ENCODE data around the gene NOL12.
A peak's percentile ranks its signal among the peaks of the same experiment; 100 is the strongest.

NOL12 gene

DNA sequence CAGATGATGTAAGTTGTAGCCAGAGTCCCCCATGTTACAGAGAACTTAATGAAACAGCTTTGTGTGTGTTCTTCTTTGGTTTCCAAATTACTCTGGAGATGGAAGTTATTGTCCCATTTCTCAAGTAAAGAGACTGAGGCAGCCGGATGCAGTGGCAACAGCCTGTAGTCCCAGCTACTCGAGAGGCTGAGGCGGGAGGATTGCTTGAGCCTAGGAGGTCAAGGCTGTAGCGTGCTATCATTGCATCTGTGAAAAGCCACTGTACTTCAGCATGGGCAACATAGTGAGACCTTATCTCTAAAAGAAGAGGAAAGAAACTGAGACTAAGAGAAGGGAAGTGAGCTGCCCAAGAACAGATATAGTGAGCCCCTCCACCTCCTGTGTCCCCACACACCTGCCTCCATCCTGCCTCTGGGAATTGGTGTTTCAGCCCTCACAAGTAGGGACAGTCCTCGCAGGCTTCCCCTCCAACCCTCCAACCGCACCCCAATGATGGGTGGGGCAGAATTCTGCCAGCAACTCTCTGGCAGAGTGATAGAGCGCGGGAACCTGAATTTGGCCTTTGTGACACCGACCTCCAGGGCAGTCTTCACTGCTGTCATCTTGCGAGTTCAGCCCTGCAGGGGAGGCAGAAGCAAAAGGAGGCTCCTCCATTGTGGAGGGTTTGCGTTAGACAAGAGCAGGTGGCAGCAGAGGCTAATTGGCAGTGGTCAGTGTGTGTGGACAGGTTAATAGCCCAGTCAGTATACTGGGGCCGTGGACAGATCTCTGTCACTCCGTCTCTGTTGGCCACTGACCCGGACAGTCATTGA, 26.0 kb upstream of the NOL12 start:
- no peak for DNase-seq

DNA sequence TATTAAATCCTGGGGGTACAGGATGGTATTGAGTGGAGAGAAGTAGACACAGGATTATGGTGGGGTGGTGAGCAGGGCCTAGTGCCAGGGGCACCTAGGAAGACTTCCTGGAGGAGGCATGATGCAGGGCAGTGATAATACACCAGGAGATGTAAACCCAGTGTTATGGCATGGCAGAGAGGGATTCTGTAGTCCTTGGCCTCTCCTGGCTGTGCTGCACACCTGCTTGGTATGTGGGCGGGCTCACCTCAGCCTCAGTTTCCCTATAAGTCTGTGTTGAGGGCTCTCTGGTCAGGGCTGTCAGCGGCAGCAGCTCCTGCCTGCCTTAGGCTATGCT, 25.5 kb upstream of the NOL12 start:
- no peak for DNase-seq

DNA sequence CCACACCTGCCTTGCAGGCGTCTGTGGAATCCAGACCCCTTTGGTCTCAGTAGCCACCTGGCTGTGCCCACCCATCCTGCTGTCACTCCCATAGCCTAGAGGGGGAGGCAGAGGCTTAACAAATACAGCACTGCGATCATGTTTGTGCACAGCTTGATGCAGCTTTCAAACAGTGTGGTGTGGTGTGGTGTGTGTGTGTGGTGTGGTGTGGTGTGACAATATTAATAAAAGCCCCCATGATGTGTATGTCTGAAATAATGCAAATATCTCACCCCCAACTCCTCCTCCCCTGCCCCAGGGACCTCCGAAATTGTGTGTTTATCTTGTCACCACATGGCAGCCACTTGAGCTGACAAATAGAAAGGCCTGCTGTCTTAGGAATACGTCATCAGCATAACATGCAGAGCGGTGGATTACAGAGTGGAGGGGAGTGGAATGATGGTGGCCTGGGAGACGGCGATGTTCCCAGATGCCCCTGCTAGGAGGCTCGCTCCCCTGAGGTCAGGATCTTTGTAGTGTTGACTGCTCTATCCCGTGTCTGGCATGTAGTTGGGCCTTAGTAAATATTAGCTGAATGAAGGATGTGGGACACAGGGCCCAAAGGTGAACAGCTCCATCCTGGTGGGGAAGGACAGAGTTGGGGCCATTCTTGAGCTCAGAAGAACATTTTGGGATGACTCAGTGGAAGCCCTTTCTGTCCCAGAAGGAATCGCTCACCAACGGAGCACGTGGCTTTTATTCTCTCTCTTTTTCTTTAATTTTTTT, 24.8 kb upstream of the NOL12 start:
- DNase-seq: peak; percentile 43

DNA sequence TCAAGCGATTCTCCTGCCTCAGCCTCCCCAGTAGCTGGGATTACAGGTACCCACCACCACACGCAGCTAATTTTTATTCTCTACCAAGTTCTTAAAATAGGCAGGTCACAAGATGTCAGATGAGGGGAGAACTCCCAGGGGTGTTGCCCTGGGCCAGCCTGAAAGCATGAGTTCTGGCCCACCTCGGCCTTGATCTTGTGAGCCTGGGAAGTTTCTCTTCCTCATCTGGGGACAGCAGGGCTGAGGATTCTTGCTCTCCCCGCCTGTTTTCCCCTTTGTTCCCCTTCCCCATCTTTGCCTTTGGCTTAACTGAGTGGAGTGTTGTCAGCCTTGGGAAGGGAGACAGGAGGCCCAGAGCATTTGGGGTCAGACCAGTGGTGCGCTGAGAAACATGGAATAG, 24.1 kb upstream of the NOL12 start:
- no peak for DNase-seq

DNA sequence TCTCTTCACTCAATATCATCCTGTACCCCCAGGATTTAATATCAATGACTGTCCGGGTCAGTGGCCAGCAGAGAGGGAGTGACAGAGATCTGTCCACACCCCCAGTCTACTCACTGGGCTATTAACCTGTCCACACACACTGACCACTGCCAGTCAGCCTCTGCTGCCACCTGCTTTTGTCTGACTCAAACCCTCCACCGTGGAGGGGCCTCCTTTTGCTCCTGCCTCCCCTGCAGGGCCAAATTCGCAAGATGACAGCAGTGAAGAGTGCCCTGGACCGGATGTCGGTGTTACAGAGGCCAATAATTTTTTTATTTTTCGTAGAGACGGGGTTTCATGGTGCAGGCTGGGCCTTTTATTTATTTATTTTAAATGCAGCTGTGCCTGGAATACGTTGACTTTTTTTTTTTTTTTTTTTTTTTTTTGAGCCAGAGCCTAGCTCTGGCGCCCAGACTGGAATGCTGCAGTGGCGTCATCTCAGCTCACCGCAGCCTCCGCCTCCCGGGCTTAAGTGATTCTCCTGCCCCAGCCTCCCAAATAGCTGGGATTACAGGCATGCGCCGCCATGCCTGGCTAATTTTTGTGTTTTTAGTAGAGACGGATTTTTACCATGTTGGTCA, 22.5 kb upstream of the NOL12 start:
- no peak for DNase-seq

DNA sequence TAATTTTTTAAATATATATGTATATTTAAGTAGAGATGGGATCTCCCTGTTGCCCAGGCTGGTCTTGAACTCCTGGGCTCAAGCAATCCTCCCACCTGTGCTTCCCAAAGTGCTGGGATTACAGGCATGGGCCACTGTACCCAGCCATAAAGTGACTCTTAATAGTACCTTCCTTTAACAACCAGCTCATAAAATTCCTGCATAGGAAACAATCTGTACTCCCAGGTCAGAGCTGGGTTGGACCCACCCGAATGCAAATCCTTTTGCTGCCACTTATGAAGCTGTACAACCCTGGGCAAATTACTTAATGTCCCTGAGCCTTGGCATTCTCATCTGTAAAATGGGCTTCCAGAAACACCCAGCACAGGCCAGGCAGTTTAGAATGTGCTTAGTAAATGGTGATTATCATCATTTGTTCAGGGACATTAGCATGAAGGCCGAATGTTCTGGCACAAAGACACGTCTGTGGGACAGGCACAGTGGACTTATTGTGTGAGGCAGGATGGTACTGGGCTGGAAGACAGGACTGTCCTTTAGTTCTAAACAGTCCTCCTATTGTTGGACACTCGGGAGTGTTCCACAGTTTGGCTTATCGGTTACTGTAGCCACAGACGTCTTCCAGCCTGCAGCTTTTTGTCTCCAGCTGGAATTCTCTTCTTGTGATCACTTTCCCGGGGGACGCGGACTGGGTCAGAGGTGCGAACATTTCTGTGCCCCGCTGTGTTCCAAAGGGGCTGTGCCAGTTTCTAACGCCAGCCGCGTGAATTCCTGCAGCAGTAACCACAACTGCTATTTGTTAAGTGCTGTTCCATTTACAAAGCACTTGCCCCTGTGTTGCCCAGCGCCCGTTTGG, 21.7 kb upstream of the NOL12 start:
- no peak for DNase-seq

DNA sequence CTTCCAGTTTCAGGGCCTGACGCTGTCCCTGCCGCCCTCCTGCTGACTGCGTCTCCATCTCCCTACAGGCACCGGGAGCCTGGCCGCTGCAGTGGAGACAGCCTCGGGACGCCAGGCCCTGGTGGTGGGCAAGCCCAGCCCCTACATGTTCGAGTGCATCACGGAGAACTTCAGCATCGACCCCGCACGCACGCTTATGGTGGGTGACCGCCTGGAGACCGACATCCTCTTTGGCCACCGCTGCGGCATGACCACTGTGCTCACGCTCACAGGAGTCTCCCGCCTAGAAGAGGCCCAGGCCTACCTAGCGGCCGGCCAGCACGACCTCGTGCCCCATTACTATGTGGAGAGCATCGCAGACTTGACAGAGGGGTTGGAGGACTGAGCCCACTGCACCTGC, 20.7 kb upstream of the NOL12 start:
- DNase-seq: no peak

DNA sequence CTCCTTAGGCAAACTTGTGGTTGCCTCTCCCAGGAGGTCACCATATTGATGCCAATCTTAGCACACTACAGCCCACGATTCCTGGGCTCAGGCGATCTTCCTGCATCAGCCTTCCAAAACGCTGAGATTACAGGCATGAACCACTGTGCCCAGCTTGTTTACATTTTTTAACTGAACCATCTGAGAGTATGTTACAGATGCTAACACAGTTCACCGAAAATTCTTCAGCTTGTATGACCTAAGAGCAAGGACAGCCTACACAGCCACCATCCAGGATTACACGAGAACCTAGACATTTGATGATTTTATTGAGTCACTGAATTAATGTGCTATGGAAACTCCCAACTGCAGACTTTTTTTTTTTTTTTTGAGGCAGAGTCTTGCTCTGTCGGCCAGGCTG, 16.6 kb upstream of the NOL12 start:
- no peak for DNase-seq

DNA sequence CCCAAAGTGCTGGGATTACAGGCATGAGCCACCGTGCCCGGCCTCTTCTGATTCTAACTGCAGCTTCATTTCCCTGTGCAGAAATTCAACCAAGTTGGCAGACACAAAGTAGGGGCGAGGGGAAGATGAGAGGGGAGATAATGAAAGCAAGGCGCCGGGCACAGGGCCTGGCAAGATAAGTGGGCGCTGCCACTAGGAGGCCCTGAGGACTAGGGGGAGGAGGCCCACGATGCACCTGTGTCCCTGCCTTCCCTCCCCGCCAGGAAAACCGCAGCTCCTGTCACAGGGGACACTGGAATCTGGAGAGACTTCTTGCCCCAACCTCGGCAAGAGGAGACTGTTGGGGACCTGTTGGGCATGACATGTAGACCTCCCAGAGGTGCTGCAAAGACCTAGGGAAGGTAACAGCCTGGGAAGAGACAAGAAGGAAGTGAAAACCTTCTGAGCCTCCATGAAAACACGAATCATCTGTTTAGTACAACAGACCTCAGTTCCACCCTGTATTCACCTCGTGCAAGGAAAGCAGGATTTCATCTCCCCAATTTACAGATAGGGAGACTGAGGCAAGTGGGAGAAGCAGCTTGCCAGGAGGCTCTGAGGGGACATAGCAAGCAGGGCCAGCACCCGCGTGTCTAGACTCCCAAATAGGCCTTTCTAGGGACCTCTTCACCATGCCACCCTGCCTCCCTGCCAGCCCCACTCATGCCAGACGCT, 13.8 kb upstream of the NOL12 start:
- no peak for DNase-seq

DNA sequence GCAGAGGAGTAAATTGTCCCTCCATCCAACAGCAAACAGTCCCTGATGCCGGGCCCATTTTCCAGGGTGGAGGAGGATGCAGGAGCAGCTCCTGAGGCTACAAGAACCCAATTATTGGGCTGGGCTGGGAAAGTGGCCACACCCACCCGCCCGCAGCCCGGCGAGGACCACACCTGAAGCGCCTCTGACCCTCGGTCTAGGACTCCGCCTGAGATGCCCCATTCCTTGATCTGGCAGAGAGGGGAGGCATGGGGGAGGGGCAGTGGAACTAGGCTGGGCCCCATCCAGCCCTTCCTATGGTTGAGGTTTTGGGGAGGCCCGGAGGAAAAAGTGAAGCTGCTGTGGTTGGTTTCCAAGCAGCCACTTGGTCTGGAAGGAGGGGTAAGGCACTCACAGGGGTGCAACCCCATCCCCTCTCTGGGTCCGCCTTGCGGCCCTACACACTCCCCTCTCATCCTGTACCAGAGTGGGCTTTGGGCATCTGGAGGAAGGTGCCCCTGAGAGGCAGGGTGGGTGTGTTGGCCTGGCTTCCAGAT, 13.2 kb upstream of the NOL12 start:
- no peak for DNase-seq

DNA sequence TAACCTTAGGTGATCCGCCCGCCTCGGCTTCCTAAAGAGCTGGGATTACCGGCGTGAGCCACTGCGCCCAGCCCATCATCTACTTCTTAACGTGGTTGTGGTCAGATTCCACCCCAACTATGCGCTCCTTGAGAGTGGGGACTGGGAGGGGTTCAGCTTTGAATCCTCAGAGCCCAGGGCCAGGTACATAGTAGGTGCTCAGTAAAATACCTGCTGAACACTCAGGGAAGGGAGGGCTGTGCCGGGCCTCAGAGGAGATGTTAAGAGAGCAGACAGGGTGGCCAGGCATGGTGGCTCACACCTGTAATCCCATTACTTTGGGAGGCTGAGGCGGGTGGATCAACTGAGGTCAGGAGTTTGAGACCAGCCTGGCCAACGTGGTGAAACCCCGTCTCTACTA, 11.9 kb upstream of the NOL12 start:
- no peak for DNase-seq

DNA sequence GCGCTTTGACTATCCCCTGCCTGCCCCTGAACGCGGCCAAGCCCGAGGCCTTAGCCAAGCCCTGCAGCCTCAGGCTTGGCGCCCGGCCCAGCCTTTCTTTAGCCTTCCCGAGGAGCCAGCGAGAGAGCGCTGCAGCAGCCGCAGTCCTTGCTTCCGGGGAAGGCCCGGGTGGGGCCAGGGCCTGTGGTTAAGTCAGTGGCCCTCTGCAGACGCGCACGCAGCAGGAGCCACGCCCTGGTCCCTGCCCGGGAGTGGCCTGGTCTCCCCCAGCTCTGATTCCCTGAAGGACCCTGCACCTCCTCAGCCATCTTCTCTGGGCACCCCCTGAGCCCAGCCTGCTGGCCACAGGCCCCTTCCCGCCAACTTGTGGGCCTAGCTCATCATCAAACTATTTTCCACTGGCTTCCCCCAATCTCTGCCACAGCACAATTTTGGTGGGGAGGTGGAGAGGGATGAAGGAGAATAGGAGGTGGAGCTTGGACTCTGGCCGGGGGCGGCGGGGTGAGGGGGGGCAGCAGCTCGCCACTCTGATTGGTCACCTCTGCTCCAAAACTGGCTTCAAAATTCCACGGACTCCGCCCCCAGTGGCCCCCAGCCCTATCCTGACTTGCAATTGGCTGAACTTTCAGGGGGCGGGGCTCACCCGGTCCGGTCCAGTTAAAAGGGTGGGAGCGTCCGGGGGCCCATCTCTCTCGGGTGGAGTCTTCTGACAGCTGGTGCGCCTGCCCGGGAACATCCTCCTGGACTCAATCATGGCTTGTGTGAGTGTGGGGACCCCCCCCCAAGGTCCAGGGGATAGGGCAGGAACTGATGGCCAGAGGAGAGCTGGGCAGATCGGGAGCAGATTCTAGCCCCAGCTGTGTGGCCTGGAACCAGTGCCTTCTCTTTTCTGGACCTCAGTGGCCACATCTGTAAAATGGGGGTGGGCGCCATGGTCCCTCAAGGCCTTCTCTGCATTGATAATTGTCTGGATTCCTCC, 10.9 kb upstream of the NOL12 start, which contains the start of gene LGALS1:
LGALS1 (plus strand) TSS at position 686 of the 979 bp plus-strand sequence; CDS start at position 753, 67 bp downstream.
- peak; percentile 26 for DNase-seq

DNA sequence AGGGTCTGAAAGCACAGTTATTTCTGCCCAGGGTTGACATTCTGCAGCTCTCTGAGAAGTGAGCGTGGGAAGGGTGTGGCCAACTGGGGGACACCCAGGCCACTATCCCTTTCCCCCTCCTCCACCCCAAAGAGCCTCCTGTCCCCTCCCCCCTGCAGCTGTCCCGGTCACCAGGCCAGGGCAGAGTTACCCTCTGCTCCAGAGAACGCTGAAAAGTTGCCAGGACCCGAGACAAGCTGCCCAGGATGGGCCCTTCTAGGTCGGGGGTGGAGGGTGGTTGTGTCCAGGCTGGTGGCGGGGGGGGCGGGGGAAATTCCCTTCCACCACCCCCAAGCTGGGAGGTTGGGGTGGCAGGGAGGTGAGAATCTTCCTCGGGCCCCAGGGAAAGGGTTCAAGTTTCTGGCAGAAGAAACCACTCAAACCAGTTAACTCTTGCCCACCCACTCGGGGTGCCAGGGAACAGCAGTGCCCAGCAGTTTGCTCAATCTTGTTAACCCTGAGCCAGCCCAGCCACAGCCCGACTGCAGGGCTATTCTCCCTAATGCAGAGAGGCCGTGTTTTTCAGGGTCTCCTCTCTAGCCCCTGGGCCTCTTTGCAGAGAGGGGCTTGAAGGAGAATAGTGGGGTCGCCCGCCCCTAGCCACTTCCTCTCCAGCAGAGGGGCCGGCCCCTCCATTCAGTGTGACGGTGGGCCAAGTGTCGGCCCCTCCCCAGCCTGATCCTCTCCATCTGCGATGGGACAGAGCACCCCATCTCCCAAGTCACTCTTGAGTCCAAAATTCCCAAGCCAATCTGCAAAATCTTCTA, 10.0 kb upstream of the NOL12 start:
- DNase-seq: no peak

DNA sequence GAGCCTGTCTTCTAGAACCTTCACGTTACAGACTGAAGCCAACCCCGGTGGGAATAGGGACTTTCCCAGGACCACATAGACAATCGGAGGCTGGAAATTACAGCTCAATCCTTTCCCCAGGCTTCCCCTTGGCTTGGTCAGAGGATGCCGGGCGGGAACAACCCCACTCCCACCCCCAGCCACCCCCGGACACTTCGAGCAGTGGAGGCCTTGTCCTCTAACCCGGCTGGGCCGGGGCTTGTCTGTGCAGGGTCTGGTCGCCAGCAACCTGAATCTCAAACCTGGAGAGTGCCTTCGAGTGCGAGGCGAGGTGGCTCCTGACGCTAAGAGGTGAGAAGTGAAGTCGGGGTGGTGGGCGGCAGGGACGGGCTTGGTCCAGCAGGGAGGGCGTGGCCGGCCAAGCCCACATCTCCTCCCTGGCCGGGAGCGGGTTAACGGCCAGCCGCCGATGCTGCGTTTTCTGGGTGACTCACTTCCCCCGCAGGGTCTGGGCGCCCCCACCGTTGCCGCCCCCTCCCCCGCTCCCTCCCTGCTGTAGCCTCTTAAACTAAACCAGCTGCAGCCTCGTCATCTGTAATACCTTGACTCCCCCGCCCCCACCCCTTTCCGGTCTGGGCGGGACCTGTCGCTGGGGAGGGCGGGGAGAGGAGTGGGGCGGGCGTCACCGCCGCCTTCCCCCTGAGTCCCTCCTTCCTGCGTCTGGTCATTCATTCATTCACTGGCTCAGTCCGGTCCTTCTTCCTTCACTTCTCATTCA, 9.2 kb upstream of the NOL12 start:
- no peak for DNase-seq

DNA sequence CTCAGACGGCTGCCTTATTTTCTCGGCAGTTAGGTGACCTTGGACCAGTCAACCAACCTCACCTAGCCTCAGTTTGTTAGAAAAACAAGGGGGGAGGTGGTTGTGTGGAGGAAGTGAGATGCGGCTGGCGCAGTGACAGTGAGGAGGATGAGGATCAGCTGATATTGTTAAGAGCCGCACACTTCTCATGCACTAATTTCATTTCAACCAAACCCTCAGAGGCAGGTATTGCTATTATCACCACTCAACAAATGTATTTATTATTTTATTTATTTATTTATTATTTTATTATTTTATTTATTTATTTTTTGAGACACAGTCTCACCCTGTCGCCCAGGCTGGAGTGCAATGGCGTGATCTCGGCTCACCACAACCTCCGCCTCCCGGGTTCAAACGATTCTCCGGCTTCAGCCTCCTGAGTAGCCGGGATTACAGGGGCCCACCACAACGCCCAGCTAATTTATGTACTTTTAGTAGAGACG, 8.6 kb upstream of the NOL12 start:
- no peak for DNase-seq

DNA sequence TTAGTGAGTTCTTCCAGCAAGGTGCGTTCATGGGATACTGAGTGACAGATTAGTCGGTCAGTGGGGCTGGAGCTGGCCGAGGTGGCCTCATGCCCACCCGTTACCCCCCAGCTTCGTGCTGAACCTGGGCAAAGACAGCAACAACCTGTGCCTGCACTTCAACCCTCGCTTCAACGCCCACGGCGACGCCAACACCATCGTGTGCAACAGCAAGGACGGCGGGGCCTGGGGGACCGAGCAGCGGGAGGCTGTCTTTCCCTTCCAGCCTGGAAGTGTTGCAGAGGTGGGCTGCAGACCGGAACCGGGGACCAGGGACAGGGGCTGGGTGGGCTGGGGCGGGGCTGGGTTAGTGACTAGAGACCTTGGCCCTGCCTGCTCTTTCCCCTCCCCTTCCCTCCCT, 7.8 kb upstream of the NOL12 start:
- DNase-seq: no peak

DNA sequence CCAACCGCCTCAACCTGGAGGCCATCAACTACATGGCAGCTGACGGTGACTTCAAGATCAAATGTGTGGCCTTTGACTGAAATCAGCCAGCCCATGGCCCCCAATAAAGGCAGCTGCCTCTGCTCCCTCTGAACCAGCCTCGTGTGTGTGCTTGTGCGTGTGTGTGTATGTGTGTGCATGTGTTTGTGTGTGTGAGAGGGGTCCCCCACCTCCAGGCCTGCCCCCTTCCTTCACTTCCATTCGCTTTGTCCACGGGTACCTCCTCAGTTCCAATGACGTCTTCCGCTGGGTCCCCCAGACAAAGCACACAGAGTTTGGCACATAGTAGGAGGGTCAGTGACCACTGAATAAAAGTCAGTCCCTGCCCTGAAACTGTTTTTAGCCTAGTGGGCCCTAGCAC, 6.5 kb upstream of the NOL12 start:
- no peak for DNase-seq

DNA sequence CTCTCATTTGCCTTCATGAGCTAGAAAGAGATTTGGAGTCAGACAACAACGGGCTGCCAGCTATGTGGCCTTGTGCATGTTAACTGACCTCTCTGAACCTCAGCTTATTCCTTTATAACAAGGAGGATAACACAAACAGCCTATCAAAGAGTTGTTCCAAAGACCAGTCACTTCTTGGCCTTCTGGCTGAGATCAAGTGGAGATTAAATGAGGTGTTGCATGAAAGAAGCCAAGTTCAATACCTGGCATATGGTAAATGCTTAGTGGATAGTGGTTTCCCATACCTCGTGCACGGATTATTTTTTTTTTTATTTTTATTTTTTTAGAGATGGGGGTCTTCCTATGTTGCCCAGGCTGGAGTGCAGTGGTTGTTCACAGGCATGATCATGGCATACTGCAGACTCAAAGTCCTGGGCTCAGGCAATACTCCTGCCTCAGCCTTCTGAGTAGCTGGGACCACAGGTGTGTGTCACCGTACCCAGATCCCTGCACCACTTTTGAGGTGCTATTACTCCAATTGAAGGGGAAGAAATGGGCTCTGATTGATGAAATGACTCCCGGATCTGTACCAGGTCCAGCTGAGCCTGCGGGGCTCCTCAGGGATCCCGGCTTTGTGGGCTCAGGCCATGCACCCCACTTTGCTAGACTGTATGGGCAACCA, 5.8 kb upstream of the NOL12 start:
- no peak for DNase-seq
